ENCODE results near the gene KCTD10.
A peak's percentile ranks its signal among the peaks of the same experiment; 100 is the strongest.
"Not testable (repeated sequence)": the region's sequence is repeated elsewhere in the genome, so short reads cannot be mapped to it uniquely, and the experiment has no call there.

KCTD10 gene

GRCh38 chr12:109447482-109447881, 29.6 kb downstream of the KCTD10 start:
- no peak for DNase-seq

GRCh38 chr12:109446869-109447268, 30.2 kb downstream of the KCTD10 start:
- no peak for DNase-seq

GRCh38 chr12:109445191-109445609, 31.9 kb downstream of the KCTD10 start:
- DNase-seq = no peak

- no peak for DNase-seq
Observed at GRCh38 chr12:109444259-109444658, 32.8 kb downstream of the KCTD10 start.

GRCh38 chr12:109443794-109444193, 33.3 kb downstream of the KCTD10 start:
- DNase-seq = no peak

- no peak for DNase-seq
Observed at GRCh38 chr12:109440851-109441490, 36.1 kb downstream of the KCTD10 start.

- DNase-seq = not testable (repeated sequence)
Observed at GRCh38 chr12:109439951-109440350, 37.1 kb downstream of the KCTD10 start.

GRCh38 chr12:109439181-109439580, 37.9 kb downstream of the KCTD10 start:
- DNase-seq = no peak

- no peak for DNase-seq
Observed at GRCh38 chr12:109436188-109436560, 40.9 kb downstream of the KCTD10 start.

- no peak for DNase-seq
Observed at GRCh38 chr12:109435428-109436187, 41.5 kb downstream of the KCTD10 start.

GRCh38 chr12:109434582-109434981, 42.5 kb downstream of the KCTD10 start:
- no peak for DNase-seq

GRCh38 chr12:109433618-109434017, 43.5 kb downstream of the KCTD10 start:
- DNase-seq = no peak

- DNase-seq = peak; percentile 70 to 76
Observed at GRCh38 chr12:109432842-109433304, 44.2 kb downstream of the KCTD10 start.

- DNase-seq = no peak
Observed at GRCh38 chr12:109432431-109432830, 44.7 kb downstream of the KCTD10 start.

- no peak for DNase-seq
Observed at GRCh38 chr12:109430244-109430643, 46.9 kb downstream of the KCTD10 start.

- DNase-seq = not testable (repeated sequence)
Observed at GRCh38 chr12:109428804-109429203, 48.3 kb downstream of the KCTD10 start.

- peak; percentile 63 to 66 for DNase-seq
Observed at GRCh38 chr12:109428037-109428629, 49.0 kb downstream of the KCTD10 start.

- DNase-seq = no peak
Observed at GRCh38 chr12:109423392-109423791, 53.7 kb downstream of the KCTD10 start.

GRCh38 chr12:109422251-109422650, 54.8 kb downstream of the KCTD10 start:
- no peak for DNase-seq

GRCh38 chr12:109421355-109422087, 55.6 kb downstream of the KCTD10 start:
- DNase-seq = no peak

GRCh38 chr12:109418848-109419480, 58.1 kb downstream of the KCTD10 start:
- no peak for DNase-seq

GRCh38 chr12:109406147-109406546, 71.0 kb downstream of the KCTD10 start:
- not testable (repeated sequence) for DNase-seq

GRCh38 chr12:109404841-109405240, 72.3 kb downstream of the KCTD10 start:
- not testable (repeated sequence) for DNase-seq
